Astrocyte (in vitro differentiated cells and primary cell): ENCODE measurements around the gene KIAA1217. TPM values are rescaled to one million over a fixed set of nuclear protein-coding genes. Genes with fewer than 3 reads are reported as not detected.

Source experiments
- DNase-seq: peaks from one replicate; pipeline ENCODE4 v3.0.0-alpha.2; 2010; ENCODE audit warnings: low read depth
- FAIRE-seq: peaks from 2 replicates; lab custom pipeline; 2011; peaks lifted over from hg19 to GRCh38; lab: Jason Lieb, UNC
- H2AFZ ChIP-seq: 2 replicates; pipeline ENCODE4 v1.6.0; 2012; ENCODE audit warnings: low read depth, low read length, inconsistent platforms
- H3K27ac ChIP-seq: 2 replicates; pipeline ENCODE4 v1.5.1; 2011; ENCODE audit warnings: low read depth, low read length, inconsistent platforms
- H3K27me3 ChIP-seq: 2 replicates; pipeline ENCODE4 v1.6.0; 2011; ENCODE audit warnings: low read length, inconsistent platforms; ENCODE audit not compliant: insufficient read depth
- H3K36me3 ChIP-seq: 2 replicates; pipeline ENCODE4 v1.5.1; 2011; ENCODE audit warnings: low read length, inconsistent platforms; ENCODE audit not compliant: insufficient read depth
- H3K4me1 ChIP-seq: 2 replicates; pipeline ENCODE4 v1.5.1; 2011; ENCODE audit warnings: low read length, inconsistent platforms; ENCODE audit not compliant: insufficient read depth
- H3K4me2 ChIP-seq: 2 replicates; pipeline ENCODE4 v1.6.0; 2012; ENCODE audit warnings: low read length, inconsistent platforms
- H3K4me3 ChIP-seq: 2 replicates; pipeline ENCODE4 v1.5.1; 2011; ENCODE audit warnings: low read depth, mild to moderate bottlenecking, low read length, inconsistent platforms; ENCODE audit not compliant: insufficient read depth
- H3K79me2 ChIP-seq: 2 replicates; pipeline ENCODE4 v1.6.0; 2012; ENCODE audit warnings: mild to moderate bottlenecking, low read length, inconsistent platforms; ENCODE audit not compliant: insufficient read depth
- H3K9ac ChIP-seq: 2 replicates; pipeline ENCODE4 v1.6.0; 2012; ENCODE audit warnings: mild to moderate bottlenecking, low read length, inconsistent platforms
- H3K9me3 ChIP-seq: 2 replicates; pipeline ENCODE4 v1.5.1; 2012; ENCODE audit warnings: low read depth, mild to moderate bottlenecking, low read length, inconsistent platforms; ENCODE audit not compliant: insufficient read depth
- H4K20me1 ChIP-seq: 2 replicates; pipeline ENCODE4 v1.6.0; 2012; ENCODE audit warnings: low read length, inconsistent platforms; ENCODE audit not compliant: insufficient read depth
- H3K27ac Mint-ChIP-seq: one replicate; pipeline ENCODE4 v1.8.0; 2021; ENCODE audit warnings: mild to moderate bottlenecking, mixed read lengths; ENCODE audit not compliant: unreplicated experiment
- H3K27me3 Mint-ChIP-seq: one replicate; pipeline ENCODE4 v1.8.0; 2021; ENCODE audit warnings: low read depth, mixed read lengths; ENCODE audit not compliant: unreplicated experiment
- H3K36me3 Mint-ChIP-seq: one replicate; pipeline ENCODE4 v1.8.0; 2021; ENCODE audit warnings: low read depth, mixed read lengths; ENCODE audit not compliant: unreplicated experiment
- H3K4me1 Mint-ChIP-seq: one replicate; pipeline ENCODE4 v1.8.0; 2021; ENCODE audit warnings: low read depth, mixed read lengths; ENCODE audit not compliant: unreplicated experiment
- H3K4me3 Mint-ChIP-seq: one replicate; pipeline ENCODE4 v1.8.0; 2021; ENCODE audit warnings: mild to moderate bottlenecking, moderate library complexity, mixed read lengths; ENCODE audit not compliant: unreplicated experiment
- H3K9me3 Mint-ChIP-seq: one replicate; pipeline ENCODE4 v1.8.0; 2021; ENCODE audit warnings: mild to moderate bottlenecking, mixed read lengths; ENCODE audit not compliant: unreplicated experiment
- CTCF ChIP-seq: IDR thresholded peaks from 2 replicates; pipeline ENCODE4 v1.5.1; 2011; ENCODE audit warnings: low read depth, mild to moderate bottlenecking, inconsistent platforms, low read length, moderate library complexity; ENCODE audit not compliant: insufficient read depth
- EZH2 ChIP-seq: IDR thresholded peaks from 2 replicates; pipeline ENCODE4 v1.6.1; 2012; ENCODE audit warnings: mild to moderate bottlenecking, low read length, inconsistent platforms; ENCODE audit not compliant: insufficient read depth
- total RNA-seq: library from RNA; stranded (reverse); gene quantifications from 2 replicates; pipeline ENCODE4 v1.2.1, GENCODE V29; 2021

KIAA1217 gene
- total RNA-seq, 1 donor from 2014 or later = 31.8 TPM

GRCh38 chr10:24339387-24339786, 130.4 kb downstream of the KIAA1217 start:
- no peak for FAIRE-seq
- Mint-ChIP-seq H3K4me1 (peaks cover 15% of the 10 kb centered on the region), H3K27ac (no peak overlapping the region), H3K27me3 (no peaks in the 10 kb centered on the region), H3K4me3 (no peak overlapping the region), H3K9me3 (peaks cover 8% of the 10 kb centered on the region), H3K36me3 (no peaks in the 10 kb centered on the region)
- Histone ChIP-seq H2AFZ (no peak overlapping the region), H3K9ac (no peak overlapping the region), H3K27ac (no peak overlapping the region), H3K79me2 (no peaks in the 10 kb centered on the region), H3K4me3 (no peak overlapping the region), H4K20me1 (no peaks in the 10 kb centered on the region), H3K36me3 (no peaks in the 10 kb centered on the region), H3K4me1 (peaks cover 14% of the 10 kb centered on the region), H3K27me3 (no peaks in the 10 kb centered on the region), H3K9me3 (no peaks in the 10 kb centered on the region), H3K4me2 (no peak overlapping the region)
- TF ChIP-seq EZH2 (no peak), CTCF (no peak)
- DNase-seq = no peak

GRCh38 chr10:24340446-24340845, 131.5 kb downstream of the KIAA1217 start:
- Histone ChIP-seq H4K20me1 (no peaks in the 10 kb centered on the region), H3K9me3 (no peaks in the 10 kb centered on the region), H2AFZ (no peak overlapping the region), H3K4me2 (peak overlapping the region; percentile 30), H3K4me1 (peaks cover 24% of the 10 kb centered on the region), H3K9ac (no peak overlapping the region), H3K27me3 (no peaks in the 10 kb centered on the region), H3K4me3 (no peak overlapping the region), H3K27ac (no peak overlapping the region), H3K79me2 (no peaks in the 10 kb centered on the region), H3K36me3 (no peaks in the 10 kb centered on the region)
- no peak for DNase-seq
- Mint-ChIP-seq H3K4me3 (no peak overlapping the region), H3K36me3 (no peaks in the 10 kb centered on the region), H3K27me3 (no peaks in the 10 kb centered on the region), H3K27ac (peak overlapping the region; percentile 27), H3K4me1 (peaks cover 25% of the 10 kb centered on the region), H3K9me3 (peaks cover 8% of the 10 kb centered on the region)
- TF ChIP-seq CTCF (no peak), EZH2 (no peak)
- no peak for FAIRE-seq

- TF ChIP-seq CTCF (no peak), EZH2 (no peak)
- Histone ChIP-seq H3K27ac (peak overlapping the region; percentile 7), H3K9ac (no peak overlapping the region), H3K27me3 (no peaks in the 10 kb centered on the region), H3K9me3 (no peaks in the 10 kb centered on the region), H3K79me2 (no peaks in the 10 kb centered on the region), H3K4me2 (peak overlapping the region; percentile 30), H3K4me1 (peaks cover 24% of the 10 kb centered on the region), H4K20me1 (no peaks in the 10 kb centered on the region), H3K4me3 (no peak overlapping the region), H3K36me3 (no peaks in the 10 kb centered on the region), H2AFZ (no peak overlapping the region)
- Mint-ChIP-seq H3K36me3 (no peaks in the 10 kb centered on the region), H3K9me3 (peaks cover 11% of the 10 kb centered on the region), H3K4me1 (peaks cover 25% of the 10 kb centered on the region), H3K4me3 (no peak overlapping the region), H3K27me3 (no peaks in the 10 kb centered on the region), H3K27ac (no peak overlapping the region)
- FAIRE-seq (no peak), DNase-seq (no peak)
Measured at GRCh38 chr10:24340883-24341282, 131.9 kb downstream of the KIAA1217 start.
